Ishikawa (cell line): ENCODE measurements around the gene DNER.

Source experiments
- CEBPB ChIP-seq: IDR thresholded peaks from 2 replicates; pipeline ENCODE4 v1.6.1; 2012
- CREB1 ChIP-seq: IDR thresholded peaks from 2 replicates; pipeline ENCODE4 v1.6.1; 2012; ENCODE audit warnings: low read depth
- EGR1 ChIP-seq: IDR thresholded peaks from 2 replicates; pipeline ENCODE4 v1.6.1; 2012
- EP300 ChIP-seq: IDR thresholded peaks from 2 replicates; pipeline ENCODE4 v1.6.1; 2012; ENCODE audit warnings: borderline replicate concordance
- FOXM1 ChIP-seq: IDR thresholded peaks from 2 replicates; pipeline ENCODE4 v1.6.1; 2012; ENCODE audit warnings: low read depth, borderline replicate concordance
- NFIC ChIP-seq: IDR thresholded peaks from 2 replicates; pipeline ENCODE4 v1.6.1; 2012
- RAD21 ChIP-seq: IDR thresholded peaks from 2 replicates; pipeline ENCODE4 v1.6.1; 2012; ENCODE audit warnings: low read depth
- TAF1 ChIP-seq: IDR thresholded peaks from 2 replicates; pipeline ENCODE4 v1.6.1; 2012; ENCODE audit warnings: low read depth, mild to moderate bottlenecking
- TCF12 ChIP-seq: IDR thresholded peaks from 2 replicates; pipeline ENCODE4 v1.6.1; 2012; ENCODE audit warnings: low read depth
- TEAD4 ChIP-seq: IDR thresholded peaks from 2 replicates; pipeline ENCODE4 v1.6.1; 2012
- YY1 ChIP-seq: IDR thresholded peaks from 2 replicates; pipeline ENCODE4 v1.6.1; 2012; ENCODE audit warnings: low read depth
- ZBTB7A ChIP-seq: IDR thresholded peaks from 2 replicates; pipeline ENCODE4 v1.6.1; 2012; ENCODE audit warnings: low read depth
- TF ChIP-seq, protein P1 (sequence below): IDR thresholded peaks from 2 replicates; pipeline ENCODE4 v1.6.1; 2012; ENCODE audit warnings: low read depth, mild to moderate bottlenecking
- TF ChIP-seq, protein P2 (sequence below): IDR thresholded peaks from 2 replicates; pipeline ENCODE4 v1.6.1; 2012
- TF ChIP-seq, protein P3 (sequence below): IDR thresholded peaks from 2 replicates; pipeline ENCODE4 v1.6.1; 2012

DNER gene

DNA sequence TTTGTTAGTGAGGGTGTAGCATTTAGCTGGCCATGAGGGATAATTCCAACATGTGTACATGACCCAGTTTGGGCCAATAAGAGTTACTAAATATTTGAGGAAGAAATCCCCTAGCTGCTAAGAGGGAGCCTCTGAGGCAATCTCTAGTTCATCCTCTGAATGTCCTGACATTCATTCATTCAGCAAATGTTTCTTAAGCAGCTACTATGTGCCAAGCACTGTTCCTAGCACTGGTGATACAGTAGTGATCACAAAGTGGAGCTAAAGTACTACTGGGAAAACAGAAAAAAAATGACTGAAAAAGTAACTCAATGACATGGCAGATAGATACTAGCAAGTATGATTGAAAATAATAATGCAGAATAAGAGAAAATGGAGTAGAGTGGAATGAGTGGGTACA is 363.5 kb downstream of the DNER start:
- TF ChIP-seq CREB1 (no peak), RAD21 (no peak), TAF1 (no peak), TCF12 (no peak), FOXM1 (no peak), CEBPB (no peak), TEAD4 (no peak), YY1 (no peak), EP300 (no peak), NFIC (no peak), ZBTB7A (no peak), EGR1 (no peak)
- TF ChIP-seq, protein P1, sequence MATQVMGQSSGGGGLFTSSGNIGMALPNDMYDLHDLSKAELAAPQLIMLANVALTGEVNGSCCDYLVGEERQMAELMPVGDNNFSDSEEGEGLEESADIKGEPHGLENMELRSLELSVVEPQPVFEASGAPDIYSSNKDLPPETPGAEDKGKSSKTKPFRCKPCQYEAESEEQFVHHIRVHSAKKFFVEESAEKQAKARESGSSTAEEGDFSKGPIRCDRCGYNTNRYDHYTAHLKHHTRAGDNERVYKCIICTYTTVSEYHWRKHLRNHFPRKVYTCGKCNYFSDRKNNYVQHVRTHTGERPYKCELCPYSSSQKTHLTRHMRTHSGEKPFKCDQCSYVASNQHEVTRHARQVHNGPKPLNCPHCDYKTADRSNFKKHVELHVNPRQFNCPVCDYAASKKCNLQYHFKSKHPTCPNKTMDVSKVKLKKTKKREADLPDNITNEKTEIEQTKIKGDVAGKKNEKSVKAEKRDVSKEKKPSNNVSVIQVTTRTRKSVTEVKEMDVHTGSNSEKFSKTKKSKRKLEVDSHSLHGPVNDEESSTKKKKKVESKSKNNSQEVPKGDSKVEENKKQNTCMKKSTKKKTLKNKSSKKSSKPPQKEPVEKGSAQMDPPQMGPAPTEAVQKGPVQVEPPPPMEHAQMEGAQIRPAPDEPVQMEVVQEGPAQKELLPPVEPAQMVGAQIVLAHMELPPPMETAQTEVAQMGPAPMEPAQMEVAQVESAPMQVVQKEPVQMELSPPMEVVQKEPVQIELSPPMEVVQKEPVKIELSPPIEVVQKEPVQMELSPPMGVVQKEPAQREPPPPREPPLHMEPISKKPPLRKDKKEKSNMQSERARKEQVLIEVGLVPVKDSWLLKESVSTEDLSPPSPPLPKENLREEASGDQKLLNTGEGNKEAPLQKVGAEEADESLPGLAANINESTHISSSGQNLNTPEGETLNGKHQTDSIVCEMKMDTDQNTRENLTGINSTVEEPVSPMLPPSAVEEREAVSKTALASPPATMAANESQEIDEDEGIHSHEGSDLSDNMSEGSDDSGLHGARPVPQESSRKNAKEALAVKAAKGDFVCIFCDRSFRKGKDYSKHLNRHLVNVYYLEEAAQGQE: no peak
- TF ChIP-seq, protein P2, sequence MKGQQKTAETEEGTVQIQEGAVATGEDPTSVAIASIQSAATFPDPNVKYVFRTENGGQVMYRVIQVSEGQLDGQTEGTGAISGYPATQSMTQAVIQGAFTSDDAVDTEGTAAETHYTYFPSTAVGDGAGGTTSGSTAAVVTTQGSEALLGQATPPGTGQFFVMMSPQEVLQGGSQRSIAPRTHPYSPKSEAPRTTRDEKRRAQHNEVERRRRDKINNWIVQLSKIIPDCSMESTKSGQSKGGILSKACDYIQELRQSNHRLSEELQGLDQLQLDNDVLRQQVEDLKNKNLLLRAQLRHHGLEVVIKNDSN: no peak
- TF ChIP-seq, protein P3, sequence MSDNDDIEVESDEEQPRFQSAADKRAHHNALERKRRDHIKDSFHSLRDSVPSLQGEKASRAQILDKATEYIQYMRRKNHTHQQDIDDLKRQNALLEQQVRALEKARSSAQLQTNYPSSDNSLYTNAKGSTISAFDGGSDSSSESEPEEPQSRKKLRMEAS: no peak

DNA sequence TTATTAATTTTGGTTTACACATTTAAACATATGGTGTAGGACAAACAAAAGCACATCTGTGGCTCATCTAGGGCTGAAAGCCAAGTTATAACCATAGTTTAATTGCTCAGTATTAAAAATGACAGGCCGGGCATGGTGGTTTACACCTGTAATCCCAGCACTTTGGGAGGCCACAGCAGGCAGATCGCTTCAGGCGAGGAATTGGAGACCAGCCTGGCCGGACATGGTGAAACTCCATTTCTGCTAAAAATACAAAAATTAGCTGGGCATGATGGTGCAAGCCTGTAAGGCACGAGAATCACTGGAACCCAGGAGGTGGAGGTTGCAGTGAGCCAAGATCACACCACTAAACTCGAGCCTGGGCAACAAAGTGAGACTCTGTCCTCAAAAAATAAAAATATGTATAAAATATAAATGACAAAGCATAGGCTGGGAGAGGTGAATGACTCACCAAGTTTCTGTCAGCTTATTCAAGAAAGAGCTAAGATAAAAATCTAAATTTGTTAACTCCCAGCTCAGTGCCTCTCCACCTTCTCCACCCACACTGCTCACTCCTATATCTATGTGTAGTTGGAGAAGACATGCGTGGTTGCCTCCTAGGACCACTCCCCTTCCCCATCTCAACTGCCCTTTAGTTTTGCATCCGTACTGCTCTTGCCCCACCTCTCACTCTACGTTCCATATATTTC is 364.1 kb downstream of the DNER start:
- TF ChIP-seq CEBPB: no peak
- TF ChIP-seq, protein P1: no peak

DNA sequence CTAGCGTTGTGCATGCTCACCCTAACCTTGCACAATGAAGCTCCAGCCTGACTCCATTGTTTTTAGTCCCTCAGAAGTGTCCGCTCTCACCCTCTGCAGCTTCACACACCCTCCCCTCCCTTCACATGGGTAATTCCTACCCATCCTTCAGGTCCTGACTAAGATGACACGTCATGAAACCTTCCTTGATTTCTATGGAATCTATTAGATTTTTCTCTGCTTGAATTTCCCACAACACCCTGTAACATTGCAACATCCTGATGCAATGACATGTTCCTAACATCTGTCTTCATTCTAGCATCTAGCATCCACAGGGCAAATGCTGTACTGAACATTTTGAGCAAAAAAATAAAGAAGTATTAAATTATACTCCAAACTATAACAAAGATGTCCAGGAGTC is 366.2 kb downstream of the DNER start:
- no peak for TF ChIP-seq ZBTB7A
- TF ChIP-seq, protein P2: no peak
- TF ChIP-seq EP300: no peak
- no peak for TF ChIP-seq YY1
- TF ChIP-seq, protein P1: no peak
- TF ChIP-seq TCF12: no peak
- TF ChIP-seq, protein P3: no peak
- TF ChIP-seq CEBPB: no peak
- TF ChIP-seq FOXM1: no peak
- TF ChIP-seq TAF1: no peak
- TF ChIP-seq EGR1: no peak
- TF ChIP-seq NFIC: no peak
- TF ChIP-seq RAD21: no peak
- no peak for TF ChIP-seq TEAD4
- no peak for TF ChIP-seq CREB1

DNA sequence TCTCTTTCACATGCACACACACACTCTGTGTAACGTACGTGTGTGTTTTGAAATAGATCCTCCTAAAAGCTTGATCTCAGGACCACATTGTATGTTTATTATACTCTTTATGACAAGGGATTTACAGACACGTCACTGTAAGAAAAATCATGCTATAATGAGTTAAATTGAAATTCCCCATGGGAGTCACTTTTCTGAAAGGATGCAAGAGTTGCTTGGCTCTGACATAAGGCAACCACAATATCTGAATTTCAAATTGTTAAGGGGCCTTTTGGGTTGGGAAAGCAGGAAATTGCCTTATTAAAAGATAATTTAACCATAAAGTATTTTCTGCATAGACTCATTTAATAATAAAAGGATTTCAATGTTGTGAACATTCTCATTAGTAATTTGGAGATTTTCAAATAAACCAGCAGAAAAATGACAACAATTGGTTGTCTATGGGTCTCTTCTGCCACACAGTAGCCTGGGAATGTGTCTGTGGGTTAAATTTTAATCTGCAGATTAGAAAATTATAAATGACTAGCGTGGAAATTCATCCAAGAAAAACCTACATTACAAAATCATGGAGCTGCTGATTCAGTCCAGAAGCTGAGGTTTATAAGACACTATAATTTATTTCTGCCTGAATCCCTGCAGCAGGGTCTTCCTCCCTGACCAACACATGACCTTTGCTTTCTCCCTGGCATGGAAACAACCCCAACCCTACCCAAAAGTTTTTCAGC is 367.4 kb downstream of the DNER start:
- TF ChIP-seq EGR1 (no peak), YY1 (no peak), CREB1 (no peak)
- TF ChIP-seq, protein P1: no peak
